GM12878 (cell line): ENCODE data around the gene PDCD10. TPM values are rescaled to one million over a fixed set of nuclear protein-coding genes. Genes with fewer than 3 reads are reported as not detected.
A peak's percentile ranks its signal among the peaks of the same experiment; 100 is the strongest.

Experiments used
- ATAC-seq: fragments of 200-7000 bp; cut with Tn5 transposase; 3 replicates; pipeline ENCODE4 v1.9.1; 2020; ENCODE audit warnings: mild to moderate bottlenecking, moderate library complexity
- BruUV-seq: library from RNA; stranded (reverse); fragments of 400-500 nt; replicated peaks from 2 replicates; lab custom pipeline; 2021; lab: Mats Ljungman, UMichigan
- CTCF ChIA-PET: fragments of 300-600 bp; sonication (Branson Sonifier 250); formaldehyde crosslinking; extraction: SDS; loops from one replicate; lab custom pipeline; 2021; ENCODE audit warnings: inconsistent platforms; lab: Yijun Ruan, JAX
- POLR2A ChIA-PET: fragments of 350-600 bp; formaldehyde crosslinking; extraction: SDS; loops from one replicate; lab custom pipeline; 2021; ENCODE audit warnings: inconsistent platforms; lab: Charles Lee
- RAD21 ChIA-PET: fragments of 300-600 bp; sonication (Branson Sonifier 250); formaldehyde crosslinking; loops from one replicate; lab custom pipeline; 2023; ENCODE audit warnings: antibody characterized with exemption; ENCODE audit not compliant: unreplicated experiment; lab: Charles Lee
- SMC1A ChIA-PET: fragments of 300-600 bp; sonication (Branson Sonifier 250); formaldehyde crosslinking; loops from one replicate; lab custom pipeline; 2023; ENCODE audit not compliant: unreplicated experiment, uncharacterized antibody; lab: Charles Lee
- DNase-seq: peaks from one replicate; pipeline ENCODE4 v3.0.0-alpha.2; 2011; ENCODE audit warnings: low read depth, low spot score
- FAIRE-seq: peaks from 3 replicates; lab custom pipeline; 2011; peaks lifted over from hg19 to GRCh38; lab: Jason Lieb, UNC
- H2AFZ ChIP-seq: 2 replicates; pipeline ENCODE4 v1.6.0; 2011; ENCODE audit warnings: low read depth, low read length, control low read depth; ENCODE audit not compliant: control insufficient read depth
- H3K27ac ChIP-seq: 2 replicates; pipeline ENCODE4 v1.5.1; 2011; ENCODE audit warnings: control low read depth; ENCODE audit not compliant: control insufficient read depth, insufficient read depth
- H3K27me3 ChIP-seq, 2 experiments: replicated peaks in 1 of 2; 2 replicates each; pipeline versions ENCODE4 v1.6.0 to v1.6.1; 2011; ENCODE audit warnings: low read length in 1 of 2; ENCODE audit not compliant: control insufficient read depth in 2 of 2, insufficient read depth in 2 of 2
- H3K36me3 ChIP-seq, 2 experiments: 2 replicates each; pipeline ENCODE4 v1.5.1; 2011; ENCODE audit warnings: low read length in 1 of 2; ENCODE audit not compliant: control insufficient read depth in 2 of 2, insufficient read depth in 2 of 2
- H3K4me1 ChIP-seq: 2 replicates; pipeline ENCODE4 v1.6.1; 2011; ENCODE audit warnings: mild to moderate bottlenecking, low read length, moderate library complexity, mixed read lengths; ENCODE audit not compliant: control insufficient read depth, insufficient read depth
- H3K4me2 ChIP-seq: 2 replicates; pipeline ENCODE4 v1.6.0; 2011; ENCODE audit warnings: control low read depth; ENCODE audit not compliant: control insufficient read depth, insufficient read depth
- H3K4me3 ChIP-seq: fragments of 200-600 bp; sonication (generic); 2 replicates; pipeline ENCODE4 v1.5.1; 2016
- H3K79me2 ChIP-seq: 2 replicates; pipeline ENCODE4 v1.6.0; 2011; ENCODE audit warnings: low read length; ENCODE audit not compliant: control insufficient read depth, insufficient read depth
- H3K9ac ChIP-seq: 2 replicates; pipeline ENCODE4 v1.8.0; 2011; ENCODE audit warnings: low read length, control low read depth, mixed read lengths; ENCODE audit not compliant: control insufficient read depth, insufficient read depth
- H3K9me3 ChIP-seq: replicated peaks from 3 replicates; pipeline ENCODE4 v1.5.1; 2011; ENCODE audit warnings: mild to moderate bottlenecking, low read length; ENCODE audit not compliant: control insufficient read depth, insufficient read depth
- H4K20me1 ChIP-seq: 2 replicates; pipeline ENCODE4 v1.6.0; 2011; ENCODE audit not compliant: control insufficient read depth, insufficient read depth
- CBFB ChIP-seq: IDR thresholded peaks from 2 replicates; pipeline ENCODE4 v1.6.1; 2016; ENCODE audit warnings: antibody characterized with exemption, low read depth
- CEBPZ ChIP-seq: fragments of 150-350 bp; IDR thresholded peaks from 2 replicates; pipeline ENCODE4 v1.6.1; 2016; ENCODE audit warnings: low read depth, low read length
- GATAD2B ChIP-seq: fragments of 450-650 bp; conservative IDR thresholded peaks from 2 replicates; pipeline ENCODE4 v1.6.1; 2017; ENCODE audit warnings: low read depth, mild to moderate bottlenecking, moderate library complexity
- JUND ChIP-seq: IDR thresholded peaks from 2 replicates; pipeline ENCODE4 v1.6.1; 2012; ENCODE audit warnings: low read depth, mild to moderate bottlenecking, low read length, improper control_type of control experiment, moderate library complexity
- NFIC ChIP-seq: IDR thresholded peaks from 2 replicates; pipeline ENCODE4 v1.6.1; 2012; ENCODE audit warnings: low read depth, mild to moderate bottlenecking, inconsistent platforms, low read length, moderate library complexity
- SREBF1 ChIP-seq: IDR thresholded peaks from 2 replicates; pipeline ENCODE4 v1.6.1; 2012; ENCODE audit warnings: mild to moderate bottlenecking, low read length
- WGBS: methylation state at CpG from one replicate; pipeline ENCODE4 v1.1.6; 2016; ENCODE audit warnings: low lambda C conversion rate; ENCODE audit not compliant: insufficient replicate concordance, insufficient coverage; ENCODE audit errors: missing lambda C conversion rate; 5-methylcytosine and 5-hydroxymethylcytosine counted together
- in situ Hi-C: fragments of 300-500 bp; cut with MboI; formaldehyde crosslinking; loops from 9 replicates; pipeline ENCODE4 v1.14.3; 2018; ENCODE audit warnings: mixed read lengths
- intact Hi-C: fragments of 100-400 bp; cut with micrococcal nuclease; formaldehyde crosslinking; loops from one replicate; pipeline ENCODE4 v1.14.2; 2022; ENCODE audit not compliant: unreplicated experiment
- polyA plus RNA-seq, 11 experiments: library from polyadenylated mRNA; depleted of rRNA in 4 of 11; unstranded in 6 of 11; stranded (reverse) in 5 of 11; fragments of >200 nt; fragmentation: Nextera tagmentation in 4 of 11; fragmentation: Illumina TruSeq in 1 of 11; extraction: Ambion mirVana in 4 of 11; extraction: Trizol in 1 of 11; gene quantifications; 1 replicate in 1 of 11; 2 replicates in 10 of 11; pipeline versions ENCODE4 v1.2.1 to v1.2.3, GENCODE V29; 2011 to 2016; ENCODE audit warnings: inconsistent platforms in 2 of 11, missing spikeins in 2 of 11, low read depth in 1 of 11
- total RNA-seq, 4 experiments: library from RNA; depleted of rRNA in 3 of 4; stranded (reverse); fragments of >200 nt in 3 of 4; fragmentation: Illumina TruSeq in 1 of 4; extraction: Trizol in 1 of 4; gene quantifications; 2 replicates each; pipeline versions ENCODE4 v1.2.1 to v1.2.3, GENCODE V29; 2013 to 2021

Gene PDCD10
- total and polyA plus RNA-seq, 10 of the 15 experiments (the other 5 are each of a cell fraction or from before 2014, with no cell fraction given), result 64.1 to 247 (median 125) TPM

- ATAC-seq (peak; percentile 48; the same call in 2 of the 3 replicates), FAIRE-seq (no peak), DNase-seq (no peak)
- H3K36me3 ChIP-seq, result peaks cover 6 to 9% of the 10 kb centered on the region in 2 experiments
- no peaks in the 10 kb centered on the region for H3K27me3 ChIP-seq
- H3K27ac ChIP-seq, result no peak overlapping the region
- no peaks in the 10 kb centered on the region for H3K4me1 ChIP-seq
- H3K9me3 ChIP-seq, result no peaks in the 10 kb centered on the region
- no TSS peak for BruUV-seq
- peaks cover 28% of the 10 kb centered on the region for H3K79me2 ChIP-seq
- H2AFZ ChIP-seq, result no peak overlapping the region
- intact Hi-C loops, result no loop called here
- no peak for TF ChIP-seq JUND
- no peak for TF ChIP-seq CBFB
- TF ChIP-seq SREBF1, result no peak
- TF ChIP-seq NFIC, result no peak
- TF ChIP-seq GATAD2B, result no peak
- no peak for TF ChIP-seq CEBPZ
- RAD21 ChIA-PET, result no interaction called here
- in situ Hi-C loops, result no loop called here
- 95% methylated on average over 1 of the region's 1 CpG for WGBS
- peaks cover 3% of the 10 kb centered on the region; the same call in 1 of the 2 replicates for H4K20me1 ChIP-seq
- H3K4me2 ChIP-seq, result no peak overlapping the region
- CTCF ChIA-PET, result no interaction called here
- H3K9ac ChIP-seq, result no peak overlapping the region
- no peak overlapping the region for H3K4me3 ChIP-seq
- SMC1A ChIA-PET, result interaction anchor here (1.1 to 2.3 kb wide), 3 partner anchors 12 to 16 kb away, joined by 3 to 5 read pairs (median 3); no protein-coding TSS in a partner anchor
- POLR2A ChIA-PET, result no interaction called here
These were observed 19.8 kb downstream of the PDCD10 start for GRCh38 chr3:167714871-167715270.
